Islet precursor cell (in vitro differentiated cells): ENCODE results near the gene ZBTB7C.

Experiments
- DNase-seq: peaks from one replicate; pipeline ENCODE4 v3.0.0-alpha.2; 2018

ZBTB7C gene

DNA sequence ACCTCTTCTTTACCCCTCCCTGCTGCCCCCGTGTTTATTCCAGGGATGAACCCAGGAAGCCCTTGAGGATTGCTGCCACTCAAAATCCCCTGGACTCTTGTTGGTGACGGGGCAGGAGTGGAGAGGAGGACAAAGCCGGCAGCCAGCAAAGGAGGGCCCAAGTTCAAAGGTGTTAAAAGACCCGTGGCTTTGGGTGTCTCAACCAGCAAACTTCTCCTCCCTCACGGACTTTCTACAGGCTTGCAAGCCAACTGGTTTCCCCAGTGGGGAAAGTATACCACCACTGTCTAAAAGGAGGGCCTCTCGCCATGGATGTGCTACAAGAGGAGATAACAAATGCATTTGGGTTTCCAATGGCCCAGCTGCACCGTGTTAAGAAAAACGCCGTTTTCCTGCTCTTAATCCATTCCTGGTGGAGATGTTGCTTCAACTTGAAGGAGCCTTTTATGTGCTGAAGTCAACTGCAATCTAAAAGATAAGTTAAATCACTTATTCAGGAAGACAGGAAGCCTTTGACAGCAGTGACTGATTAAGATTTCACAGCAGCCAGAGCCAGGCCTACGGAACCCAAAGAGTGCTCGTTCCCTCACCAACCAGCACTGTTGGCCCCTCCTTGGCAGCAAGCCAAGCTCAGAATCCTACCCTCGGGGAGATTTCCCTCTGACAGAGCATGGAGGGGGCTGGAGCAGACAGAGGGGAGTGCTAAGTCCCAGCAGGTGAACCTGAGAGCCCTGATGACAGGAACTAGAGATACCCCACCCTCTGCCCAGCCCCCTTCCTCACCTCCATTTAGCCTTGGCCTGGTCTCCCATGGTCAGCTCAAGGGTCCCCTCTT lies 57.8 kb downstream of the ZBTB7C start:
- DNase-seq: no peak

DNA sequence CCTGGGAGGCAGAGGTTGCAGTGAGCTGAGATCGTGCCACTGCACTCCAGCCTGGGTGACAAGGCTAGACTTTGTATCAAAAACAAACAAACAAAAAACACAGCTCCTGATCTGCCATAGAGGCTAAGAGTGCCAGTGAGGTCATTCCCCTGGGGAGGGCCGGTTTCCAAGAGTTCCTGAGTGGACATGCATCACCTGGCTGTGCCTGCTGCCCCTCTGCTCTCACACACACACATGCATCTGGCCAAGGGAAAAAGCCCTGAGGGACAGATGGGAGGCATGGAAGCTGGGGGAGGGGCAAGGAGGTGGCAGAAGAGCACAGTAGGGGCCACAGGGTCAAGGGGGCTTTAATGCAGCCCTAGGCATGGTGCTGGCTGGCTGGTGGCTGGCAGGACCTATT lies 60.4 kb downstream of the ZBTB7C start:
- peak; percentile 58 for DNase-seq

DNA sequence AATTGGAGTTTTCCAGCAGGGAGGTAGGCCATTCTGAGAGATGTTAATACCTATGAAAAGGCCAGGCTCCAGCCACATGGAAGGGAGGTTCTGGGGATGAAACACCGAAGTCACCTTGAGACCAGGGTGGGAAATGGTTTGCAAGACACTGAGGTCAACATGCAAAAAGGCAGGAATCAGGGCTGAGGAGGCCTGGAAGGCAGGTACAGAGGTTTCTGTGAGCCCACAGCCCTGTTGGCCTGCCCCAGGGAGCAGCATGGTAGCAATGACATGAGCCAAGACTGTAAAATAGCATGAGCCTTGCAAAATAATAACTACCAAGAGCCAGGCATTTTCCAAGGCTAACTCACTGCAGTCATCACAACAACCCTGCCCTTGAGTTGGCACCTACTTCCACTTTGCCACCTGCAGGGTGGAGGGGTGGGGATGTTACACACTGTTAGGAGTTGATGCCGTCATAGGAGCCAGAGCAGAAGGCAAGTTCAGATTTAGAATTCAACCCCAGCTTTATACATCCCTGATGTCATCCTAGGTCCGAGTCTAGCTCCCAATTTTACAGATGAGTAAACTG lies 61.3 kb downstream of the ZBTB7C start:
- peak; percentile 24 for DNase-seq

DNA sequence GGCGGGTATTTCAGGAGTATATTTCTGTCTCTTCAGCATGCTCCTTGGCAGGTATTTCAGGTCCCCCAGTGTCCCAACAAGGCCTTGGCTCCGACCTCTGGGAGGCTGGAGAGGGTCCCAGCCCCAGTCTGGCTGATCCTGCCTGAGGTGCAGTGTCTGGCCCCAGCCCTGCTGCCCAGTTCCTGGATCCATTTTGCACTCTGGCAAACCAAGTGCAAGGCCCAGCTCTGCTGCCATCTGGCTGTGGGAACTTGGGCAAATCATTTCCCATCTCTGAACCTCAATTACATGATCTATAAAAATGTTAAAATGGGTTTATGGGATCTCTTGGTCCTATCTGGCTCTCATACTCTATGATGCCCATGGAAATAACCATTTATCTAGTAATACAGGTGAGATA lies 63.6 kb downstream of the ZBTB7C start:
- peak; percentile 50 for DNase-seq

DNA sequence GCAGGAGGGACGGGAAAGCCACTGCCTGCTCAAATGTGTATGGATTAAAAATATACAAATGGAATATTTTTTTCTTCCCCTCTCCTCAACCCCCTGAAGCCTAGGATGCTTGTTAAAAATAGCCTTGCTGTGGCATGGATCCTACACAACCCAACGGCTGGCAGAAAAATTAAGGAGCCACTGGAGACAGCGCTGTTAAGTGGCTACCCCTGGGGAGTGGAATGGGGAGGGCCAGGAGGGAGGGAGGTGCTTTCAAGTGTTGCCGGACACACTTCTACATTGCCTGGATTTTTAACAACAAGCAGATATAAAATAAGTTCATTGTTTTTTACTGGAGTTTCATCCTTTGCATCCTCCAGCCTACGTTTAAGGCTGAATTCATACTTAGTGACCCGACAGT lies 66.6 kb downstream of the ZBTB7C start:
- DNase-seq: no peak

DNA sequence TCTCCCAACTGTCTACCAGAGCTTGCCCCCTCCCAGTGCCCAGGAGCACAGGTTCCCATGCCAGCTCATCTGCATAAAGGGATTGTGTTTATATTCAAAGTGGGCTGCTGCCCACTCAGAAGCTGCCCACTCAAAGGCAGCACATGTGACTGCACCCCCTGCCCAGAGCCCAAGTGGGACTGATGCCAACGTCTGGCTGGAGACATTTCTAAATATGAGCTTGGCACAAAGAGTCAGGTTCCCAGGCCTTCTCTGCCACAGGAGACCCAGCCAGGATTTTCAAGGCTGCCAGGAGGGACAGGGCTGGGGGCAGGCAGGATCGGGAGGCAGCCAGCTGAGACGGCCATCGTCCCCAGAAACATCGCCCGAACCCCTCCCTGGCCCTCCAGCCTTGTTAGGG lies 67.1 kb downstream of the ZBTB7C start:
- no peak for DNase-seq

DNA sequence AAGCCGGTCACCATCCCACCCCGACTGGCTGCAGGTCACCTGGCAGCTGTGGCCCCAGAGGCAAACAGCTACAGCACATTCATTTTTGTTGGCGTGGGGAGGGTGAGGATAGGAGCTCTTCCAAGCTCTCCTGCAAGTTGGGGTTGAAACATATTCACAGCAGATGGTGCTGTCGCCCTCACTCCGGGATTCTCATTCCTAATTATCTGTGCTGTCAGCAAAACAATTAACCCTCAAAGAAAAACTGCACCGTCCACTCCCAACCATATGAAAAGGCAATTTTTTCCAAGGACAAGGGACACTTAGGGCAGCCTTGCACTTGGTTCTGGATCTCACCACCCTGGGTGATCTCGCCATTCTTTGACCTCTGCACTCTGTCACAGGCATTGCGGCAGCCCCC lies 68.6 kb downstream of the ZBTB7C start:
- no peak for DNase-seq

DNA sequence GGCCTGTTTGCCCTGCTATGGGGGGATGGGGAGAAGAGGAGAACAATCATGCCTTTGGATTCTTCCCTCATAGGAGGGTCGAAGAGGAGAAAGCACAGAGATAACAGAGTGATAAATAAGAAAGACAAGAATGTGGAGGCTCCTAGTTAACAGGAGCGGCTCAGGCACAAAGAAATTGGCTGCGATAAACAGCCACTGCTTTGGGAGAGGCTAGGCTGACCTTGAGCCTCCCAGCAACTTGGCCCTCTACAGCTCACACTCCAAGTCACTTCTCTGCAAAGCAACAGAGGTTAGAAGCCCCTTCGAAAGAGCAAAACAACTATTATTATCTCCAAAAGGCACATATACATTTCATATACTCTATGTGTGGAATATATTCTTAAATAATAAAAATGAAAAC lies 69.5 kb downstream of the ZBTB7C start:
- no peak for DNase-seq

DNA sequence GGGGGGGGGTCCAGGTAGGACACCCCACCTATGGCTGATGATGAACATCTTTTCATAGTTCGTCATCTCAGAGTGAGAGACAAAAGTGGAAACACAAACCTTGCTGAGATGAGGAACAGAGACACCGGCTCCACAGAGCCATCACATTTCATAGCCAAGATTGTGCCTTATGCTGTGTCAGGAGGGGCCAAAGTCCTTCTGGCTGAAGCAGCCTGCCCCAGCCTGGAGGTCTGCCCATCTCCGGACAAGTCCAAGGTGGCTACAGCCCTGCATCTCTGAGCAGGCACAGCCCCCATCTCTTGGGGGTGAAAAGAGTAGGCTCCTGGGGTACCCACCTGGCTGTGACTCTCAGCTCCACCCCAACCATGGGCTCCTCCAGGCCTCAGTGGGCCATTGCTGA lies 70.3 kb downstream of the ZBTB7C start:
- no peak for DNase-seq

DNA sequence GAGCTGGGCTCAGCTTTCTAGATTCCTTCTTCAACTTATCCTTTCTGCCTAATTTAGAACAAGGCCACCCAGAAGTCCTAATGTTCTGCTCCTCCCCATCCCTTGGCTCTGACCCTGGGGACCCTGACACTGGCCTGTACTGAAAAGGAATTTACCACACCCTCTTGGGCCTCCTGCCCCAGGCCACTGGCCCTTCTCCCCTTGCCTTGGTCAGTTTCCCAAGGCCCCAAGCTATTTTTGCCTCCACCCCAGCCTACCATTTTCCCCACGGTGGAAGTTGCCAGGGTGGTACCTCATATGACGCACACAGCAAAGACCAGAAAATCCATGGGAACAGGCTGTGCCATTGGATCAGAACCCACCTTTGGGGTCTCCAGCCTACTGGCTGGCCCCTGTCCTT lies 72.1 kb downstream of the ZBTB7C start:
- DNase-seq: no peak

DNA sequence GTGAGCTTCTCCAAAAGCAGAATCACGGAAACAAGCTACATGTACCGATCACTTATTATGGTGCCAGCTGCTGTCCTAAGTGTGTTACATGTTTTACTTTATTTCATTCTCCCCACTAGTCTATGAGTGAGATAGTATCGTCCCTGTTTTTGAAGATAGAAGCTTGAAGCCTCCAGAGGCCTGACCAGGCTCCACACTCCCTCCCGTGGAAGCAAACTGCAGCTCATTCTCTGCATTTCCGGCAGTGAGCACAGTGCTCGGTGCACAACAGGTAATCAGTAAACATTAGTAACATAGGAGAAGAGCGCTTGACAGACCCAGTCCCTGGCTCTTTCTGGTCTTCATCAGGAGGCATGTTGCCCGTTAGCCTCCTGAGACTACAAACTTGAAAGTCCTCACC lies 72.9 kb downstream of the ZBTB7C start:
- DNase-seq: no peak

DNA sequence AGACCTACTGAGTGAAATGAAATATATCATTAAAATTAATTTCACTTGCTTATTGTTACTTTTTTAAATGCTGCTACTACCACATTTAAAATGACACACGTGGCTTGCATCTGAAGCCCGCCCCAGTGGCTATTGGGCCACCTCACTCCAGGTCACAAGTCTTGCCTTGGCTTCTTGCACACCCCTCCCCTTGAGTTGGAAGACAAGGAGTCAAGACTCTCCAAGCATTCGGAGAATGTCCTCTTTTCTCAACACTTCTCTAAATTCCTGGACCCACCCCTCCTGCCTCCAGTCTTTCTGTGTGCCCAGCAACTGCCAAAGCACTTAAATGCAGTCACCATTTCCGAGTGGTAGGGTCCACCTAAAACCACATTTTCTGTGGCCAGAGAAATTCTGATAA lies 73.4 kb downstream of the ZBTB7C start:
- peak; percentile 83 for DNase-seq

DNA sequence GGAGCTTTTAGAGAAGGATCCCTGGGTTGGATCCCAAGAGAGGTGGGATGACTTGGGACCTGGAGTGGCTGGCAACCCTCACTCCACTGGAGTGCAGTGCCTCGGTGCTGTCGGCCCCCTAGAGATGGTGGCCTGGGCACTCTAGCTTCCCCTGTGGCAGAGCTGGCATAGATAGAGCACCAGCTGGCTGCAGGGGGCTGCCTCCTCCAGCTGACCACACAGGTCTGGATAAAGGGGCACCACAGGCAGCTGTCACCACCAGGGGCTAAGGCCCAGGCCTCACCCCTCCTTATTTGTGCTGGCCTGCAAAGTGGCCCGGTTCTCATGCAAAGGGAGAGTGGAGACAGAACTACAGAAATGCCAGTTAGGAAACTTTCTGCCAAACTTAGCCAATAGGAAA lies 74.3 kb downstream of the ZBTB7C start:
- DNase-seq: no peak

DNA sequence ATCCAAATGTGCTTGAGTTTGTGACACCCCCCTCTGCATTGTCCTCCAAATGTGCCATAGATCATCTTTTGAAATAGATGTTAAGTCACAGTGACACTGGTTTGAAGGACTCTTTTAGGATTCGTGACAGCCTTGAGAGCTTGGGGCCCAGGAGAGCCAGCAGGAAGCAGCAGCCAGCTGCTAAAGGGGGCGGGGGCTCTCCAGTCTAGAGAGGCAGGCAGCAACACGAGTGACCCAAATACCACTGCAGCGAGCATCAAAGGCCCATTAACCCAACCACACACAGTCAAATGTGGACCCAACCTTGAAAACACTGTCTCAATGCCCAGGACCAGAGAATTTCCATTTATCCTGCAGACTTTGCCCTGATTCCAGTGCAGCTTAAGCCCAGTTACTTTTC lies 75.6 kb downstream of the ZBTB7C start:
- DNase-seq: no peak

DNA sequence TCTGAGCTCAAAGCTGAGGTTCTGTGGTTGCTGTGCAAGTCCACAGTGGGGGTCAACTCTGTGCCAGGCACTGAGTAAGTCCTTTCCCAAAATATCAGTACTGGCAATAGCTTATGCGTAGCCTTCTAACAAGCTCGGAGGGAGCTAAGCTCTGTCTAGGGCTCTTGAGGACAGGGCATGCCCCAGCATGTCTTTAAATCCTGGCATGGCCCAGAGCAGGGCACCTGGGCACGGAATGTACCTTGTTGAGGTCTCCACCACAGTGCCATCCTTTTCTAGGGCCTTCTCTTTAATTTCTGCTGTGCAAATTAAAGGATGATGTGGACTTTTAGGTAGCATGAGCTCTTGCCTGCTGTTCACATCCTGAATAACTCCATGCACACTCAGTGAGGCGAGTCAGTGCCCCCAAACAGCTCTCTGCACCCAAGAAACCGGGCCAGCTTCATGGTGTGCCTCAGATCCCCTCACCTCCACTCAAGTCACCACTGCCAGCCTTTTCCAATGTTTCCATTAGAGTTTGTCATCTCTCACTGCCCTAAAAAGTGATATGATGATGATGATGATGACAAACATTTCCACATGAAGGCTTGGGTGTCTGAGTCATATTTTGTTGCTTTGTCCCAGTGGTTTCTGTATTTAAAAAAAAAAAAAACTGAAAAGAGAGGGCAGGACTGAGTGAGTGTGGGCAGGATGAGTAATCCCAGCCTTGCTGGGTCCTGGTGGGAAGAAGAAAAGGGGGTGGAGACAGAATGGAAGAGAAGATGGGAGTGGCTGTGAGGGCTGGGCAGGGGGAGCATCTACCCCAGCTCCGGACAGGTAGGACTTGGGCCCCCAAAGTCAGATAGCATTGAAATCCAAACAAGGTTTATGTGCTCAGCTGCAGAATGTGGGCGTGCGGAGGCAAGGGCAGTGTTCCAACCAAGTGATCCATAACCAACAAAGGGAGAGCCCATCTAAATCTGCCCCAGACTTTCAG lies 78.9 kb downstream of the ZBTB7C start:
- no peak for DNase-seq

DNA sequence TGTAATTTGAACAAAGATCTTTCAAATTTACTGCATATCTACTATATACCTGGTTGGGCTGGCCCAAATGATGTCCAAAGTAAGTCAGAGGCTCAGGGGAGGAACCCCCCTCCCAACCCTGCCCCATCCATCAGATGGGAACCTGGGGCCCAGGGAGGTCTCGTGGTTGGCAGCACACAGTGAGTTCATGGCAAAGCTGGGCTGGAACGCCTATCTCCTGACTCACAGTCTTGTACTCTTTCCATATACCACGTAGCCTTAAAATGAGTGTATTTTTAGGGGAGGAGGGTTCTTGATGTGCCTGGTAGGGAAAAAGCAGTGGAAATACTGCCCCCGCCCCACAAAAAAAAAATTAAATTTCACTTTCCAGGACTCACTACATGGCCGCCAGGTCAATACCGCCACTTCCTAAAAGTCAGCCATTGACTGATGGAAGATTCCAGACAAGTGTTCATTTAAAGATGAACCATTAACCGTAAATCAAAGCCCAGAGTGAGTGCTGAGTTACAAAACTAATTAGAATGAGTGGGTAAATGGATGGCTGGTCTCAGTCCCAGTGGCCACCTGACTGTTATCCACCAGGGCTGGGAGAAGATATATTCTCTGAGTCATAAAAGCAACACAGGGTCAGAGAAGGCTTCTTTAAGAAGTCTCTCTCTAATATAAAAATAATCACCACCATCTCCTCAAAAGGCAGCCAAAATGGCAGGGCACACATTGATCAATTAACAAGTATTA lies 80.5 kb downstream of the ZBTB7C start:
- DNase-seq: peak; percentile 89

DNA sequence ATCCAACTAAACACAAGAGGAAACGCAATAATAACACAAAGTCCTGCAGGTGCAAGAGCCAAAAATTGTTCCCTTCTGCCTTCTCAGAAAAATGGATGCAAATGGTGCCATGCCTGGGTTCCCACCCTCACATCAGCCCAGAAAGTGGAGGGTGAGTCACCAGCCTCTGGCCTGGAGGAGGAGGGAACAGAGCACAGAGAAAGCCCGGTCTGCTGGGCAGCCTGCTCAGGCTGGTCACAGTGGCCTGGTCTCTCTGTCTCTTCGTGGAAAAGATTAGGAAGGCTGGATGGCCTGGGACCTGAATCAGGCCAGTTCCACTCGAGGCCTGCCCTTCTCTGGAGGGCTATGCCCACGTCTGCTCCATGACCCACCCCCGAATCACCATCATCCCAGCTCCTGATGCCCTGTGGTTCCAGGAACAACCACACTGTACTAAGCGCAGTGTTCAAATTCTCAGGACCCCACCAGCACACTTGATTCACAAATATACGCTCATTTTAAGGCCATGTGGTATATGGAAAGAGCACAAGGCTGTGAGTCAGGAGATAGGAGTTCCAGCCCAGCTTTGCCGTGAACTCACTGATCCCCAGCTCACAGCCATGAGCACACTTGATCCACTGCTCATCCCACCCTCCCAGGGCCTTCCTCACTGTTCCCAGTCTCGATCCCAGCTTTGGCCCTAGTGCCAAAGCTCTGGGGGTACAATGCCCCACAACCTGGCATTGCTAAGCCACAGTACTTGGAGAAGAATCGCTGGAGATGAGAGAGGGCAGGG lies 82.1 kb downstream of the ZBTB7C start:
- DNase-seq: peak; percentile 90

DNA sequence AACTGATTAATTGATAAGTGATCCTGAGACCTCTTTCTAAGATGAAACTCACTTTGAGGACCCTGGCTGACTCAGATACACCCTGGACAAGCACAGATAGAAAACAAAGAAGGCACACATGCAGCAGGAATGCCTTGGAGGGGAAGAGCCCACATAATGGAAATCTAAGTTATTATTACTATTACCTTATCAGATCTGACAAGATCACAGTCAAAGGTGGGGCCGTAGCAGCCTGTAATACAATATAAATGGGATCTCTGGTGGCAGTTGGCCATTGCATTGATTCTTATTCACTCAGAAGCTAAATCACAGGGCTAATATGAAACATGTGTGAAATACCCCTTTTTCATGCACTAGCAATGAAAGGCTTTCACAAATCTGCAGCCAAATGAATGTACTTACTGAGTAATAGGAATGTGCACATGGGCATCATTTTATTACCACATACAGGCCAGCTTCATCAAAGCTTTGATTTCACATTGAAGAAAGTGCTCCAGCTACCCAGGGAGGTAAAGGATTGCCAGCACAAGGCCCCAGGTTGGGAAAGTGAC lies 84.0 kb downstream of the ZBTB7C start:
- no peak for DNase-seq

DNA sequence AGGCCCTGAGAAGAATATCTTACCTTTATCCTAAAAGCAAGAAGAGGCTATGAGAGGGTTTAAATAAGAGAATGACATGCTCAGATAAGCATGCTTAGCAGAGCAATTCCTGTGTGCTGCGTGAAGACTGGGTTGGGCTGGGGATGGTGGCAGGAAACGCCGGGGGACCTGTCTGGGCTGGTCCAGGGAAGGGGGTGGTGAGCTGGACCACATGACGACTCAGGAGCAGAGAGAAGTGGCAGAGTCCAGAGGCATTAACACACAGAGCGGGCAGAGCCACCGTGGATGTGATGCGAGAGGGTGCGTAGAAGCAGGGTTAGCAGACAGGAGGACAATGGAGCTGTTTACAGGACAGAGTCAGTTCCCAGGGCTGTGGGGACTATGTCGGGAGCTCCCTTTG lies 84.5 kb downstream of the ZBTB7C start:
- DNase-seq: no peak

DNA sequence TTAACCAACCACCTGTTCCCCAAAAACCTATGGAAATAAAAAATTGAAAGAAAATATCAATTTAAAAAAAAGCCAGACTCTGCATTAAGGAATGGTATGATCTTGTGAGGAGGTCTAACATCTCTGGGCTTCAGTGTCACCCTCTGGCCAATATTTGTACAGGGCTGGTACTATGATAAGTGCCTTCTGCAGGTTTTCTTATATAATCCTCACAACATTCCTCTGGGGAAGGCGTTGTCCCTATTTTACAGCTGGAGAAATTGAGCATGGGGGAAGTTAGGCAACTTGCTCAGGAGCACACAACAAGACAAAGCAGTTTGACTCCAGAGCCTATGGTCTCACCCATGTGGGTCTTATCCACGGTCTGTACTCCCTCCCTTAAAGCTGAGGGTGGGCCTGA lies 86.0 kb downstream of the ZBTB7C start:
- DNase-seq: no peak

DNA sequence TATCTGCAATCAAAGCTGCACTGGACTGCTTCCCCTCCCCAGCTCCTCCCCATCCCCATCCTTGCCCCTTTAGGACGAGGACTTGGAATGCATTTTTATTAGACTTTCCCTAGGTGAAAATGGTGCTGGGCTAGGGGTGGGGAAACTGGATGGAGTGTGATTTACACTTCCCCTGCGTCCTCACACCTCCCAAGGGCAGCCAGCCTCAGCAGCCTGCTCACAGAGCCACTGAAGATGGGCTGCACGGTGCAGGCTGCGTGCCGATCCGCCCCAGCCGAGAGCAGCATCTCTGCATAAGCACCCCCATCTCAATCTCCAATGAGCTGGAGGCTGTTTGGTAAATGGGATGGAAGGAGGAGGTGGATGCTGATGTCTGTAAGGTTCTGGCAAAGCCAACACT lies 87.6 kb downstream of the ZBTB7C start:
- no peak for DNase-seq

DNA sequence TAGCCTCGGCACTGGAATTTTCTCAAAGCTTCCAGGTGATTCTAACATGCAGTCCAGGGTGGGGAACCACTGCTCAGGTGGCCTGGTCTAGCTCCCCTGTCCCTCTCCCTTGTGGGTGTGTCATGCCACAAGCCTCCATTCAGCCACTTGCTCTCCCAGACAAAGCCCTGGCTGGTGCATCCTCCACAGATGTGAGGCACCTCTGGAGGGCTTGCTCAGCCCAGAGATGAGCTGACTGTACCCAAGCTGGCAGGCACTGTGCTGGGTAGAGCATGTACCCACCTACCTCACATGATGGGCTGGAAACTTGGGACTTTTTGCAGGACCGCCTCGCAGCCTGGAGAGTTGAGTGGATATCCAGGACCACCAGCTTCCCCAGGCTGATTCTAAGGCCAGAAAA lies 88.1 kb downstream of the ZBTB7C start:
- DNase-seq: no peak
